Central memory CD8-positive, alpha-beta T cell (primary cell): ENCODE results near the gene WLS.
"Not testable (repeated sequence)": the region's sequence is repeated elsewhere in the genome, so short reads cannot be mapped to it uniquely, and the experiment has no call there.

Experiments used
- ATAC-seq: fragments of 150-1000 bp; cut with Tn5 transposase; replicated peaks from 2 replicates; pipeline ENCODE4 v1.10.0; 2022; ENCODE audit warnings: mild to moderate bottlenecking, moderate FRiP score, moderate number of reproducible peaks; ENCODE audit not compliant: poor library complexity, severe bottlenecking; ENCODE audit errors: extremely low read depth
- DNase-seq, 2 donors: peaks; one replicate each; pipeline ENCODE4 v3.0.0; 2021; ENCODE audit warnings: low spot score in 2 of 2
- H3K27ac Mint-ChIP-seq: one replicate; pipeline ENCODE4 v1.8.0; 2022; ENCODE audit warnings: low read depth, mild to moderate bottlenecking, moderate library complexity, mixed read lengths
- H3K27me3 Mint-ChIP-seq: one replicate; pipeline ENCODE4 v1.8.0; 2022; ENCODE audit warnings: mixed read lengths
- H3K36me3 Mint-ChIP-seq: one replicate; pipeline ENCODE4 v1.8.0; 2022; ENCODE audit warnings: mild to moderate bottlenecking, moderate library complexity, mixed read lengths; ENCODE audit not compliant: insufficient read depth
- H3K4me1 Mint-ChIP-seq: one replicate; pipeline ENCODE4 v1.8.0; 2022; ENCODE audit warnings: mixed read lengths
- H3K4me3 Mint-ChIP-seq: one replicate; pipeline ENCODE4 v1.8.0; 2022; ENCODE audit warnings: mild to moderate bottlenecking, moderate library complexity, mixed read lengths
- H3K9me3 Mint-ChIP-seq: one replicate; pipeline ENCODE4 v1.8.0; 2022; ENCODE audit warnings: mixed read lengths

WLS gene

DNA sequence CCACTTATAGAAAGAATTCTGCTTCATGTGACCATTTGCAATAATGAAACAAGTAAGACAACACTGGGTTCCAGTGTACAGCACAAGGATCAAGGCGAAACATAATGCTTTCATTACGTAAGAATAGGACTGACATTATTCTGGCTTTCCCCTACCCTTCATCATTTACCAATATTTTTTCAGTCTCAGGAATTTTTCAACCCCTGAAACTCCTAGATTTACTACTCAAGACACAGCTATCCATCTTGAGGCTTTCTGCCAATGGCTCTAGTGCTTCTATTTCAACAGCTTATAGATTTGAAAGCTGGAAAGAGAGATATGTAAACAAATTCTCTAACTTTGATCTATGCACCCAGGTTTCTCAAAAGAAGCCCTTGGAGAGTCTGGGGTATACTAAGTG is 48.4 kb downstream of the WLS start:
- Mint-ChIP-seq H3K9me3 (no peaks in the 10 kb centered on the region), H3K4me3 (no peak overlapping the region), H3K36me3 (no peaks in the 10 kb centered on the region), H3K27me3 (no peaks in the 10 kb centered on the region), H3K4me1 (no peaks in the 10 kb centered on the region), H3K27ac (no peak overlapping the region)
- ATAC-seq (no peak), DNase-seq (no peak)

GRCh38 chr1:68181165-68181556 is 51.2 kb downstream of the WLS start:
- no peaks in the 10 kb centered on the region for H3K27me3 Mint-ChIP-seq
- H3K4me3 Mint-ChIP-seq, result no peak overlapping the region
- H3K36me3 Mint-ChIP-seq, result no peaks in the 10 kb centered on the region
- no peak for DNase-seq
- no peak overlapping the region for H3K27ac Mint-ChIP-seq
- no peaks in the 10 kb centered on the region for H3K9me3 Mint-ChIP-seq
- no peaks in the 10 kb centered on the region for H3K4me1 Mint-ChIP-seq
- ATAC-seq, result no peak

DNA sequence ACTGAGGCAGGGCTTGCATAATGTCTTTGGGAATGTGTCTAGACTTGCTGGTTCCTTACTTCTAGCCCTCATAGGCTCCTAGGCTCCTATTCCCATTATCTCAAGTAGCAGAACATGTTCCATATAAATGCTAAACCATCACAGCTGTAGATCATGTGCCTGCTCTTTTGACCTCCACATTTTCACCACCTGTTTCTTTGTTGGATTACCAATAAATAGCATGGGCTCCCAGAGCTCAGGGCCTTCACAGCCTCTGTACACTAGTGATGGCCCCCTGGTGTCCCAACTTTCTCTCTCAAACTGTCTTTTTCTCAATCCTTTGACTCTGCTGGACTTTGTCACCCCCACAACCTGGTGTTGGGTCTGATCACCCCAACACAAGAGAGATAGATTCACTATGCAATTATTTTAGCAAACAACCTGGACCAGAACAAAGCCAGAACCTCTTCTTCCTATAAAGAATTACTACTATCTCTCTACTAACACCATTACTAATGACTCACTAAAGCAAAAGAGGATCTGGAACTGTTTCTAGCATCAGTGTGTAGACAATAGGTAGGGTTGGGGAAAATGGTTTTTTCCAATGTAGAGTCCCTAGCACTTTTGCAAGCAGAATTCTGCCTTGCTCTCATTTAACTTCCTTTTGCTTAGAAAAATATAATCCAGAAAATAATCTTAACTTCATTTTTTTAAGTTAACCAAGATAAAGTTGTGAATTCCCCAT is 51.7 kb downstream of the WLS start:
- H3K27ac Mint-ChIP-seq, result no peak overlapping the region
- ATAC-seq, result no peak
- H3K9me3 Mint-ChIP-seq, result no peaks in the 10 kb centered on the region
- H3K36me3 Mint-ChIP-seq, result no peaks in the 10 kb centered on the region
- H3K27me3 Mint-ChIP-seq, result no peaks in the 10 kb centered on the region
- H3K4me1 Mint-ChIP-seq, result no peaks in the 10 kb centered on the region
- no peak for DNase-seq
- H3K4me3 Mint-ChIP-seq, result no peak overlapping the region

DNA sequence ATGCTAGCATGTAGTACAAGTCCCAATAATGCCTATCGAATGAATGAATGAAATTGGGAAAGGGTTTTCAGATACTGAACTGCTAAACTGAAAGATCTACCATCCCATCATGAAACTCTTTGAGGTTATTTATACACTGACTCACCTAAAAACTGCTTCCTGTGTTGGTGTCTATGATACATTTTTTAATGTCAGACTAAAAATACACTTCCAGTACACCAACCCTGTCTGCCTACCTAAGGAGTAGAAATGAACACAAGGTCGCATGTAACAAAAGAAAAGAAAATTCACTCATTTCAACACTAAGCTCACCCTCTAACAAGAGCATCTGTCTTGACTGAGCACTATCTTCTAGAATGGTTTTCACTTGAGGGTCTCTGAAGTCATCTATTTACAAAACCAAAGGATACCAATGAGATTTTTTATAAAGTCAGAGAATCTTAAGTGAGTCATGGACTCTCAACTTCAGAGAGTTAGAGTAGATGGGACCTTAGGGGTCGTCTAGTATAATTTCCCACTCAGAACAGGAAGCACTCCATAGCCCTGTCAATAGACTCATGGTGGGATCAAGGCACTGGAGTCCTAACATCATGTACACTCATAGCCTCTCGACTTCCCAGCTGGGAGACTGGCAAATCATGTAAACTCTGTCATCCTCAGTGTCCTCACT is 53.4 kb downstream of the WLS start:
- Mint-ChIP-seq H3K4me3 (no peak overlapping the region), H3K4me1 (no peaks in the 10 kb centered on the region), H3K36me3 (no peaks in the 10 kb centered on the region), H3K9me3 (no peaks in the 10 kb centered on the region), H3K27ac (no peak overlapping the region), H3K27me3 (no peaks in the 10 kb centered on the region)
- DNase-seq (no peak), ATAC-seq (no peak)

GRCh38 chr1:68175621-68176398 is 56.5 kb downstream of the WLS start:
- DNase-seq, result no peak
- no peaks in the 10 kb centered on the region for H3K4me1 Mint-ChIP-seq
- H3K4me3 Mint-ChIP-seq, result no peak overlapping the region
- no peak for ATAC-seq
- H3K27me3 Mint-ChIP-seq, result no peaks in the 10 kb centered on the region
- peaks cover 8% of the 10 kb centered on the region for H3K9me3 Mint-ChIP-seq
- H3K36me3 Mint-ChIP-seq, result peaks cover 2% of the 10 kb centered on the region
- no peak overlapping the region for H3K27ac Mint-ChIP-seq

- DNase-seq (no peak), ATAC-seq (no peak)
- no peak overlapping the region for H3K4me3 Mint-ChIP-seq
Observed at GRCh38 chr1:68174738-68175113, 57.6 kb downstream of the WLS start.

GRCh38 chr1:68173936-68174737 is 58.2 kb downstream of the WLS start:
- no peak for DNase-seq
- Mint-ChIP-seq H3K36me3 (peaks cover 2% of the 10 kb centered on the region), H3K9me3 (peaks cover 11% of the 10 kb centered on the region), H3K27ac (no peak overlapping the region), H3K4me1 (no peaks in the 10 kb centered on the region), H3K27me3 (no peaks in the 10 kb centered on the region), H3K4me3 (no peak overlapping the region)
- ATAC-seq, result no peak

More at GRCh38 chr1:68174738-68175113, 57.6 kb downstream of the WLS start:
- peaks cover 11% of the 10 kb centered on the region for H3K9me3 Mint-ChIP-seq
- H3K36me3 Mint-ChIP-seq, result peaks cover 2% of the 10 kb centered on the region
- no peaks in the 10 kb centered on the region for H3K27me3 Mint-ChIP-seq
- H3K27ac Mint-ChIP-seq, result no peak overlapping the region
- H3K4me1 Mint-ChIP-seq, result no peaks in the 10 kb centered on the region

GRCh38 chr1:68173283-68173935 is 58.9 kb downstream of the WLS start:
- peaks cover 11% of the 10 kb centered on the region for H3K9me3 Mint-ChIP-seq
- no peak for ATAC-seq
- no peaks in the 10 kb centered on the region for H3K4me1 Mint-ChIP-seq
- no peaks in the 10 kb centered on the region for H3K27me3 Mint-ChIP-seq
- no peak overlapping the region for H3K27ac Mint-ChIP-seq
- no peak overlapping the region for H3K4me3 Mint-ChIP-seq
- DNase-seq, result no peak
- peaks cover 2% of the 10 kb centered on the region for H3K36me3 Mint-ChIP-seq

GRCh38 chr1:68171795-68172194 is 60.5 kb downstream of the WLS start:
- H3K9me3 Mint-ChIP-seq, result peaks cover 11% of the 10 kb centered on the region
- DNase-seq, ATAC-seq, H3K27me3 Mint-ChIP-seq, H3K36me3 Mint-ChIP-seq, H3K4me3 Mint-ChIP-seq, H3K4me1 Mint-ChIP-seq, H3K27ac Mint-ChIP-seq: not testable (repeated sequence)

DNA sequence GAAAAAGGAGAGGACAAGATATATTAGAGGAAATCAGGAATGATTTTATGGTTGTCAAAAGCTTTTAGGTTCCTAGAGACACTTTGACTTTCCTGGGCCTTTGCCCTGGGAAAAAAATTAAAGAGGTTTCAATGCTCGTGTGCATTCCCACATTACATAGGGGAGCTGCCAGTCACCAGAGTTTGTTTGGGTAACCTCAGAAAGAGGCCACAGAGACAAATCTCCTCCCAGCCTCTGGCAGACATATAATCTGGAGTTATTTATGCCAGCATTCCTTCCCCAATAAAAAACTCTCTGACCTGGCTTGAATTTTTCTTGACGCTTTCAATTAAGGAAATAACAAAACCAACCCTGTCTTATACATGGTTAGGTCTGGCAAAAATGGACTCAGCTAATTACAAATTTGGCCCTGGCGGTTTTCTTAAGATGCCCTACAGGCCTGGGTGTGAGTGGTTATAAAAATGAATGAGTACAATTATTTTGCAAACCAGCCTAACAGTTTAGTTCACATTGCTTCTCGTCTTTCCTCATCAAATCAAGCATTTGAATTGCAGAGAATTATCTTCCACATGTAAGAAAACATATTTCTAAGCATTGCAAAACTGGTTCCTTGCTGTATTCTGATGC is 63.7 kb downstream of the WLS start:
- Mint-ChIP-seq H3K4me3 (no peak overlapping the region), H3K27ac (no peak overlapping the region), H3K27me3 (no peaks in the 10 kb centered on the region), H3K4me1 (no peaks in the 10 kb centered on the region), H3K9me3 (peaks cover 11% of the 10 kb centered on the region), H3K36me3 (peaks cover 2% of the 10 kb centered on the region)
- ATAC-seq (no peak), DNase-seq (no peak)

- no peaks in the 10 kb centered on the region for H3K4me1 Mint-ChIP-seq
- ATAC-seq (no peak), DNase-seq (no peak)
- no peak overlapping the region for H3K27ac Mint-ChIP-seq
- H3K27me3 Mint-ChIP-seq, result no peaks in the 10 kb centered on the region
- H3K36me3 Mint-ChIP-seq, result peaks cover 2% of the 10 kb centered on the region
- no peak overlapping the region for H3K4me3 Mint-ChIP-seq
- H3K9me3 Mint-ChIP-seq, result peaks cover 6% of the 10 kb centered on the region
Observed at GRCh38 chr1:68167211-68167610, 65.1 kb downstream of the WLS start.

- Mint-ChIP-seq H3K4me3 (no peak overlapping the region), H3K9me3 (peaks cover 11% of the 10 kb centered on the region), H3K4me1 (no peaks in the 10 kb centered on the region), H3K27me3 (no peaks in the 10 kb centered on the region), H3K27ac (no peak overlapping the region), H3K36me3 (peaks cover 2% of the 10 kb centered on the region)
- DNase-seq (no peak), ATAC-seq (no peak)
Observed at GRCh38 chr1:68166348-68166747, 66.0 kb downstream of the WLS start.
